ENCODE results near the gene EP400.
"Not testable (repeated sequence)": the region's sequence is repeated elsewhere in the genome, so short reads cannot be mapped to it uniquely, and the experiment has no call there.

EP400 gene

GRCh38 chr12:132049442-132049841 lies 99.7 kb downstream of the EP400 start:
- no peak for DNase-seq

- DNase-seq = no peak
These were observed 100.1 kb downstream of the EP400 start for GRCh38 chr12:132049876-132050275.

- not testable (repeated sequence) for DNase-seq
These were observed 102.0 kb downstream of the EP400 start for GRCh38 chr12:132051718-132052117.

GRCh38 chr12:132052196-132052932 lies 102.6 kb downstream of the EP400 start:
- no peak for DNase-seq

GRCh38 chr12:132053338-132054330 lies 103.9 kb downstream of the EP400 start:
- no peak for DNase-seq

- DNase-seq = no peak
These were observed 105.2 kb downstream of the EP400 start for GRCh38 chr12:132054983-132055382.

GRCh38 chr12:132055535-132056096 lies 105.9 kb downstream of the EP400 start:
- no peak for DNase-seq

- no peak for DNase-seq
These were observed 106.6 kb downstream of the EP400 start for GRCh38 chr12:132056320-132056719.

GRCh38 chr12:132056951-132057350 lies 107.2 kb downstream of the EP400 start:
- no peak for DNase-seq

- DNase-seq = no peak
These were observed 107.9 kb downstream of the EP400 start for GRCh38 chr12:132057691-132058090.

GRCh38 chr12:132061197-132061596 lies 111.5 kb downstream of the EP400 start:
- DNase-seq = no peak

GRCh38 chr12:132061641-132062430 lies 112.1 kb downstream of the EP400 start:
- DNase-seq = no peak

GRCh38 chr12:132062481-132062880 lies 112.7 kb downstream of the EP400 start:
- no peak for DNase-seq

- DNase-seq = no peak
These were observed 113.7 kb downstream of the EP400 start for GRCh38 chr12:132063491-132063890.

- DNase-seq = no peak
These were observed 114.9 kb downstream of the EP400 start for GRCh38 chr12:132064631-132065030.

- DNase-seq = no peak
These were observed 115.5 kb downstream of the EP400 start for GRCh38 chr12:132065203-132065602.

GRCh38 chr12:132065609-132066344 lies 116.0 kb downstream of the EP400 start:
- DNase-seq = no peak

GRCh38 chr12:132066345-132066685 lies 116.6 kb downstream of the EP400 start:
- peak; percentile 27 for DNase-seq

GRCh38 chr12:132066749-132067148 lies 117.0 kb downstream of the EP400 start:
- no peak for DNase-seq

GRCh38 chr12:132067182-132067581 lies 117.4 kb downstream of the EP400 start:
- DNase-seq = no peak

GRCh38 chr12:132068250-132068649 lies 118.5 kb downstream of the EP400 start:
- no peak for DNase-seq

Measured in stimulated activated CD4-positive, alpha-beta T cell treated with anti-CD3 and anti-CD28 coated beads, Interleukin-4, amount 100 ng/mL, for 24 hours (primary cell).